ENCODE results near the gene ZNF557.

ZNF557 gene

DNA sequence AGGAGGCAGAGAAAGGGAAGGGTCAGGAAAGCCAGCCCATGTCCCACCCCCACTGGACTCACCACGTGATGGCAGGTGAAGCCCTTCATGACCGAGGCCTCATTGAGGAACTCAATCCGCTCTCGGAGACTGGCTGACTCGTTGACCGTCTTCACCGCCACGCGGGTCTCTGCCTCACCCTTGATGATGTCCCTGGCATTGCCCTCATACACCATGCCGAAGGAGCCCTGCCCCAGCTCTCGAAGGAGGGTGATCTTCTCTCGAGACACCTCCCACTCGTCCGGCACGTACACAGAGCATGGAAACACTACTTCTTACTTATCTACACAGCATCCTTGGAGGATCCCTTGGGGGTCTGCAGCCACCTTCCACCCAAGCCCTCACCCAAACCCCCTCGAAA is 55.7 kb downstream of the ZNF557 start:
- no peak for DNase-seq (ENCODE audit: low read depth in 2 of 2)

DNA sequence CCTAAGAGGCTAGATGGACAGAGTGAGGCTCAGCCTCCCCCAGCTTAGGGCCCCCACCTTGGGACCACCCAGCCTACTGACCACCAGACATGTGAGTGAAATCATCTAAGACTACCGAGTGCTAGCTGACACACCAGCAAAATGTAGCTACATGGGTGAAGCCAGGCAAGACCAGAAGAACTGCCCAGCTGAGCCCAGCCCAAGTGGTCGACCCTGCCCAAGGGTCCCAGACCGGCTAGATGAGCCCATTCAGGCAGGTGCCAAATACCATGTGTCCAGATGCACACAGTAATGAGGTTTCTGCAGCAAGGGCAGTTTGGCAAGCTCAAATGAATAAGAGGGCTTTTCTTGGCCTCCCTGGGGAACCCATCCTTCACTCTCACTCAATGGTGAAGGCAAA is 56.6 kb downstream of the ZNF557 start:
- no peak for DNase-seq (ENCODE audit: low read depth in 2 of 2)

DNA sequence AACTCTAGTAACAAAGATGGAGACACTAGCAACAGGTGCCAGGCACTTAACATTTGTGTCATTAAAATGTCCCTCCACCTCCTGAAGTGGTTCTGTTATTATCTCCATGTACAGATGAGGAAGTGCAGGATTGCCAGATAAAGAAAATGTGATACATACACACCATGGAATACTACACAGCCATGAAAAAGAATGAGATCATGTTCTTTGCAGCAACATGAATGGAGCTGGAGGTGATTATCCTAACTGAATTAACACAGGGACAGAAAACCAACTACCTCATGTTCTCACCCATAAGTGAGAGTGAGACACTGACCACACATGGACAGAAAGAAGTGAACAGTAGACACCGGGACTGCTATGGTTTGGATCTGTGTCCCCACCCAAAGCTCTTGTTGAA is 60.5 kb downstream of the ZNF557 start:
- no peak for DNase-seq (ENCODE audit: low read depth in 2 of 2)

DNA sequence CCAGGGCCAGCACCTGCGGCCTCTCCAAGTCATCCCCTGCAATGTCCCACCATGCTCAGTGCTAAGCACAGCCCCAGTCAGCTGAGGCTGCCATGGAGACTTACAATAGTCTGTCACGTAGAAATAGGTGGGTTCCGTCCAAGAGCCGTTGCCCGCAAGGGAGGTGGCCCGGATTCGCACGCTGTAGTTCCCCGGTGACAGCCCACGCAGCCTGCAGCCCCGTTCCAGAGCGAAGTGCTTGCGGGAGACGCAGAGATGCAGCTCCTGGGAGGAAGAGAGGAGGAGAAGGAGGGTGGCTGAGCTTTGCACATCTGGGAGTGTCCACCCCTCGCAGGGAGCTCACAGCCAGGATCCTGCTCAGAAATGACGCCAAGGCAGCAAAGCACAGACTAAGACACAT is 62.6 kb downstream of the ZNF557 start:
- DNase-seq (ENCODE audit: low read depth in 2 of 2) = no peak

DNA sequence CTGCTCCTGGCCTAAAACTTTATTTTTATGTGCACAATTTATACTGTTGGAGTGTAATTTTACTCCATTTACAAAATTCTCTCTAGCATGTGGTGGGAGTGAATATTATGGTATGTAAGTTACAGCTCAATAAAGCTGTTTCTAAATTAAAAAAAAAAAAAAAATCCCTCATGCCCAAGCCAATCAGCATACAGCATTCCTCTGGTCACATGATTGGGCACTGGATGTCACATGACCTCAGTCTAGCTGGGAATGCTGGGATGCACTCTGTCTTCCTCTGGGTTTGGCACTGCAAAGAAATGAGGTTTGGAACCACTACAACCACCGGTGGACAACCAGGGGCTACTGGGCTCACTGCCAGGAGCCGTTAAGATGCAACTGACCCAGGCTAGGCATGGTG is 67.6 kb downstream of the ZNF557 start:
- DNase-seq (ENCODE audit: low read depth in 2 of 2) = no peak

Measured in stimulated activated CD8-positive, alpha-beta memory T cell treated with anti-CD3 and anti-CD28 coated beads, Interleukin-7, amount 100 ng/mL, for 4 hours (primary cell).